Right ventricle myocardium superior (tissue), 1 donor: ENCODE results near the gene SOX11. TPM values are rescaled to one million over a fixed set of nuclear protein-coding genes. Genes with fewer than 3 reads are reported as not detected.

Source experiments
- ATAC-seq: fragments of 200-7000 bp; cut with Tn5 transposase; one replicate; pipeline ENCODE4 v1.9.1; 2020; ENCODE audit warnings: mild to moderate bottlenecking; ENCODE audit not compliant: poor library complexity
- DNase-seq: peaks from one replicate; pipeline ENCODE4 v3.0.0-alpha.2; 2020
- intact Hi-C: fragments of 100-400 bp; cut with DNase I; formaldehyde crosslinking; loops from one replicate; pipeline ENCODE4 v1.11.2; 2022
- total RNA-seq: library from RNA; stranded (reverse); fragmentation: NEBNext Ultra II Directional; extraction: Animal tissue kit (Norgen Biotek cat#: 25700); gene quantifications from one replicate; pipeline ENCODE4 v1.2.1, GENCODE V29; 2021
- donor health status: DM: no; HTN: yes; CAD: no; lungs with severe emphysema.

The SOX11 gene
- total RNA-seq, 1 donor from 2014 or later, result 0.81 TPM

DNA sequence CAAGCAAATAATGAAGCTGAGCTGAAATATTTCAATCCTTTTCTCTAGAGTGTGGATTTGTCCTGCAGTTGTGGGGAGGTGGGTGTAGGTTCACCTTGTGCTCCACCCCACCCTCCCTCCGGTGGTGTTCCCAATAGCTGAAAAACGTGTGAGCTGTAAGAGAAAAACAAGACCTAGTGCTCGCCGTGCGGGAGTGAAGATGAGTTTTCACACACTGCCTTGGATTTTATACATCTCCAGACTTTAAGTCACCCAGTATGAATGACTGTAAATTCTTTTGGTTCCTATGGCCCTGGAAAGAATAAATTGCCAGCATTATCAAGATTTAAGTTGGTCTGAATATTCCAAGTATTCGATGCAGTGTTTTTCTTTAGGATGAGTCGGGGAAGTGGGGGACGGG, 1.9 kb upstream of the SOX11 start:
- intact Hi-C loops, result no loop called here
- ATAC-seq, result no peak
- no peak for DNase-seq

DNA sequence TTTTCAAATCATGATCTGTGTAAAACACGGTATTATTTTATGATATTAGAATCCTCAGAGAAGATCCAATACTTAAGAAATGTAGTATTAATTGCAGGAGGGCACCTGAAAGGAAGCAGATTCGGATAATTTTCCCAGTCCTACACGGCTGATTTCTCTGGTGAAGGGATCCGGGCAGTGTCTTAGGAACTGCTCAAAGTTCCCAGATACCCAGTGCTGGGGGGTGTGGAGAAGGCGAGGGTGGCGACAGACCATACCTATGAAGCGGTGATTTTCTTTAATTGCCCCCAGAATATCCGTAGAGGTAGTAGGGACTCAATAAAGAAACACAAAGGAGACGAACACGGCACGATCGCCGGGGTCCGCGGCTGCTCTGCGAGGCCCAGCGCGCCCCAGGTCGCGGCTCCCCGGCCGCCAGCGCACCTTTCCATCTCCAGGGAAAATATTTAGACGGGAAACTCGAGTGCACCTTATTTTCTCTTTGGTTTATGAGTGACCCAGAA, 1.4 kb upstream of the SOX11 start:
- ATAC-seq (no peak), DNase-seq (no peak)
- intact Hi-C loops, result no loop called here

DNA sequence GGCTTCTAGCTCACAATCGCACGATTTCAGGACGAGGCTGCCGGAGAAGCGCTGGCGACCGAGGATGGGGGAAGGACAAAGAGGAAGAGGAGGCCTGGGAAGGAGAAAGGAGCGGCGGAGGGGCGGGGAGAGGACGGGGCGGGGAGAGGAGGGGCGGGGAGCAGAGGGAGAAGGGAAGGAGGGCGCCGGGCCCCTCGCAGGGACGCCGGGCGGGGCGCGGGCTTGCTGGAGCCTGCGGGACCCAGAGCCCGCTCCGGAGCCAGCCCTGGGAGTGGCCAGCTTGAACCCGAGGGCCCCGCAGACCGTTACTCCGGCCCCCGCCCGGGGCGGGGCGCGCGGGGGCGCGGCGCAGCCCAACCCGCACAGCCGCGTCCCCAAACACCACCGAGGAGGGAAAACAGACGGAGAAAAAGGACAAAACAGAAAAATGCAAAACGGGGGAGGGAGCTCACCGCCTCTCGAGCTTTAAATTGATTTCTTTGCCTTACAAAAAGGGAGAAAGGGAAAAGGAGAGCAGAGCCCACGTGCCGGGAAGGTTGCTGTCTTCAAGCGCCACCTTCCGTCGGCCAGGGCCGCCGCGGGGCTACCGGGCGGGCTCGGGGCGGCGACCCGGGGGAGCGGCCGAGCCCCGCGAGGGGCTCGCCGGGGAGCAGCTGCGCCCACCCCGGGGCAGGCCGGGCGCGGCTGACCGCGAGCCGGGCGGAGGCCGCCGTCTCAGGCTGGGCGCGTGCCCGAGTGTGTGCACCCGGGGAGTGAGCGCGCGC, 781 bp upstream of the SOX11 start:
- intact Hi-C loops, result no loop called here
- DNase-seq (no peak), ATAC-seq (peak; percentile 29)

DNA sequence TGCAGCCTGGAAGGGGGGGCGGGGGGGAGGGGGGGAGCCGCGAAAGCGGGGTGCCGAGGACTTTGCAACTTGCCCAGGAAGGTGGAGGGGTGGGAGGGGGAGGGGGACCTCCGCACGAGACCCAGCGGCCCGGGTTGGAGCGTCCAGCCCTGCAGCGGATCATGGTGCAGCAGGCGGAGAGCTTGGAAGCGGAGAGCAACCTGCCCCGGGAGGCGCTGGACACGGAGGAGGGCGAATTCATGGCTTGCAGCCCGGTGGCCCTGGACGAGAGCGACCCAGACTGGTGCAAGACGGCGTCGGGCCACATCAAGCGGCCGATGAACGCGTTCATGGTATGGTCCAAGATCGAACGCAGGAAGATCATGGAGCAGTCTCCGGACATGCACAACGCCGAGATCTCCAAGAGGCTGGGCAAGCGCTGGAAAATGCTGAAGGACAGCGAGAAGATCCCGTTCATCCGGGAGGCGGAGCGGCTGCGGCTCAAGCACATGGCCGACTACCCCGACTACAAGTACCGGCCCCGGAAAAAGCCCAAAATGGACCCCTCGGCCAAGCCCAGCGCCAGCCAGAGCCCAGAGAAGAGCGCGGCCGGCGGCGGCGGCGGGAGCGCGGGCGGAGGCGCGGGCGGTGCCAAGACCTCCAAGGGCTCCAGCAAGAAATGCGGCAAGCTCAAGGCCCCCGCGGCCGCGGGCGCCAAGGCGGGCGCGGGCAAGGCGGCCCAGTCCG, 540 bp downstream of the SOX11 start:
- no peak for DNase-seq
- intact Hi-C loops, result no loop called here
- ATAC-seq, result peak; percentile 24

DNA sequence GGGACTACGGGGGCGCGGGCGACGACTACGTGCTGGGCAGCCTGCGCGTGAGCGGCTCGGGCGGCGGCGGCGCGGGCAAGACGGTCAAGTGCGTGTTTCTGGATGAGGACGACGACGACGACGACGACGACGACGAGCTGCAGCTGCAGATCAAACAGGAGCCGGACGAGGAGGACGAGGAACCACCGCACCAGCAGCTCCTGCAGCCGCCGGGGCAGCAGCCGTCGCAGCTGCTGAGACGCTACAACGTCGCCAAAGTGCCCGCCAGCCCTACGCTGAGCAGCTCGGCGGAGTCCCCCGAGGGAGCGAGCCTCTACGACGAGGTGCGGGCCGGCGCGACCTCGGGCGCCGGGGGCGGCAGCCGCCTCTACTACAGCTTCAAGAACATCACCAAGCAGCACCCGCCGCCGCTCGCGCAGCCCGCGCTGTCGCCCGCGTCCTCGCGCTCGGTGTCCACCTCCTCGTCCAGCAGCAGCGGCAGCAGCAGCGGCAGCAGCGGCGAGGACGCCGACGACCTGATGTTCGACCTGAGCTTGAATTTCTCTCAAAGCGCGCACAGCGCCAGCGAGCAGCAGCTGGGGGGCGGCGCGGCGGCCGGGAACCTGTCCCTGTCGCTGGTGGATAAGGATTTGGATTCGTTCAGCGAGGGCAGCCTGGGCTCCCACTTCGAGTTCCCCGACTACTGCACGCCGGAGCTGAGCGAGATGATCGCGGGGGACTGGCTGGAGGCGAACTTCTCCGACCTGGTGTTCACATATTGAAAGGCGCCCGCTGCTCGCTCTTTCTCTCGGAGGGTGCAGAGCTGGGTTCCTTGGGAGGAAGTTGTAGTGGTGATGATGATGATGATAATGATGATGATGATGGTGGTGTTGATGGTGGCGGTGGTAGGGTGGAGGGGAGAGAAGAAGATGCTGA, 1.4 kb downstream of the SOX11 start:
- DNase-seq, result no peak
- no peak for ATAC-seq

DNA sequence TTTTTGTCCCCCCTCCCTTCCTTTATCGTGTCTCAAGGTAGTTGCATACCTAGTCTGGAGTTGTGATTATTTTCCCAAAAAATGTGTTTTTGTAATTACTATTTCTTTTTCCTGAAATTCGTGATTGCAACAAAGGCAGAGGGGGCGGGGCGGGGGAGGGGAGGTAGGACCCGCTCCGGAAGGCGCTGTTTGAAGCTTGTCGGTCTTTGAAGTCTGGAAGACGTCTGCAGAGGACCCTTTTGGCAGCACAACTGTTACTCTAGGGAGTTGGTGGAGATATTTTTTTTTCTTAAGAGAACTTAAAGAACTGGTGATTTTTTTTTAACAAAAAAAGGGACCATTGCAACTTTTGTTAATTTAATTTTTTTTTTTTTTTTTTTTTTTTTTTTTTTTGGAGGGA, 2.1 kb downstream of the SOX11 start:
- DNase-seq (no peak), ATAC-seq (no peak)
- intact Hi-C loops, result no loop called here

More for the DNA sequence above, 1.4 kb downstream of the SOX11 start:
- intact Hi-C loops, result no loop called here

DNA sequence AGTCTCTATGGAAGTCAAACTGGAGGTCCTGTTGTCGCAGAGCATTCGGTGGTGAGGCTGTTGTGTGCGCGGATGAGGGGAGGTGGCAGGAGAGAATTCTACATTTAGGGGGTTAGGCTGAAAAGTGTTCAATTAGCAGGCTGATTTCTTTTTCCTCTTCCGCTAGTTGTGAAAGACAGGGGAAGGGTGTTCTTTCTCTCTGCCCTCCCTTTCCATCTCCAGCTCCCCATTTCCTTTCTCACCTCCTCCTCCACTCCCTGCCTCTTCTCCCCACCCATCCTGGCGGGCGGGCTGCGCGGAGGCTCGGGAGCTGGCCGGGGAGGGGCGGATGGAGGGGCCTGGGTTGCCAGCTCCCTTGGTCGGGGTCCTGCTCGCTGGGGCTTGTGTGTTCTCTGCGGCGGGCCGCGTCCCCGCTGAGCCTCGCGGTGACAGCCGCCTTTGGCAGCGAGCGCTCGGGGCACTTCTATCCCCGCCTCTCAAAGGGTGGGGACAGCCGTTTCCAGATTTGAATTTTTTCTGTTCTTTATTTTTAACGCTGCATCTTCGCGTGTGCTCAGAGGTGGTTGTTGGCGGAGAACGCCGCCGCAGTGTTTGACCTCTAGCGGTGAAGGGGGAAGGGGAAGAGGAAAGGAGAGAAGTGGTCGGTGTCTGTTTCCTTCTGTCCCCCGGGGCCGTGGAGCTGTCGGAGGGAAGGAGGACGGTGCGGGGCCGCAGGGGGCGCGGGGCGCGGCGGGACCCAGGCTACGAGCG, 3.6 kb downstream of the SOX11 start:
- intact Hi-C loops, result no loop called here
- no peak for DNase-seq
- no peak for ATAC-seq

DNA sequence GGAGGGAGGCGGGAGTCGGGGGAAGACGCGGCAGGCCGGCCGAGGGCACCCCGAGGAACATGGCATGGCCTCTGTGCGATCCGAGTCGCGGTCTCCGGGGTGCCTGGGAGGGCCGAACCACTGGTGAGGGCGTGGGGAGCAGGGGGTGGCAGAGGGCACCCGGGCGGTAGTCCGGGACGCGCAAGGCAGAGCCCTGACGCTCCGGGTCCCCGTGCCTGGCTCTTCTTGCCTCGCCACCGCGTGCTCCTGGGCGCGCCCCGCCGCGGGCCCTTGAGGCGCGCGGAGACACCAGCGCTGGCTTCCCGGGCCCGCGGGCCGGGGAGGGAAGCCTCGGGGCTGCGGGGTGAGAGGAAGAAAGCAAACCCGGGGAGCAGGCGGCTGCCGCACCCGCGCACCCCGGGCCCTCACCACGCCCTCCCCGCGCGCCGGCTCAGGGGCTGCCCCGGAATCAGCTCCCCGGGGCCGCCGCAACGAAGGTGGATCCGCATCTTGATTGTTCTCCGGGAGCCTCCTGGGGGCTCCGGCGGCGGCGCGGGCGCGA, 4.3 kb downstream of the SOX11 start:
- intact Hi-C loops, result no loop called here
- DNase-seq, result no peak
- ATAC-seq, result peak; percentile 67

DNA sequence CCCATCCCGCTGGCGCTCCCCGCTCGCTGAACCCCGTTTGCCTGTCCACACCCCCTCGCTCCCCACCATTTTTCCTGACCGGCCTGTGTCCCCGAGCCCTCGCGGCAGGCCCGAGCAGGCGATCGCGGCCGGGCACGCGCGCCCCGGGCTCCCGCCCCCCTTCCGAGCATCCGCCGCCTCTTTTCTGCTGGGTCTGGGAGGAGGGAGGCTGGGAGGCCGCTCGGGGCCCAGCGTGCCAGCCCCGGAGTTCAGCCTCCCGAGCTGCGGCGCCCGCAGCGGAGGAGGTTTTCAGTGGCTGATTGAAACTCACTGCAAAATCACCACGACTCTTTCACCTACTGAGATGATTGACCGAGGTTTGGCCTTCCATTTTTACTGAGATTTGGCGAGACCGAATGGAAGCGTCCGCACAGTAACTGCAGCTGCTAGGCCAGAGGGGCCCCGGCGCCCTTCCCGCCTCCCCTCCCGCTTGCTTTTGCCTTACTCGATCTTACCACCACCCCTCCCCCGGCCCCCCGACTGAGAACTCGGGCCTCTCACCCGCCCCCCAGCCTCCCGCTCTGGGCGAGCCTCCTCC, 4.8 kb downstream of the SOX11 start:
- ATAC-seq, result peak; percentile 47
- intact Hi-C loops, result no loop called here
- DNase-seq, result no peak

DNA sequence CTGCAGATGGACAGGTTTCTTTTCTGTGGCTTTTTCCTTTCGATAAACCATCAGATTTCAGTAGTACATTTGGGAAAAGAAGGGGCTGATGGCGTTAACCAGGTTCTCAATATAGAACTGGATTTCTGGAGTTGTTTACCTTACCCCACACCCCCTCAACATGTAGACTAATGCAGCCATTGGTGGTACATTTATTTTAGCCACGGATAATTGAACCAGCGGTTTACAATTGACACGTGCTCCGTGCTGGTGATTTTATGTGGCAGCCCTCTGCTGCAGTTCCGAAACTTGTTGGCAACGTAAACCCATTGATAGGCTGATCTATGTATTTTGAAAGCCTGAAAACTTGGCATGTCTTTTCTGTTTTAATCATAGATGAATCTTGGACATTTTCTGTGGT, 5.4 kb downstream of the SOX11 start:
- intact Hi-C loops, result no loop called here
- no peak for DNase-seq
- ATAC-seq, result no peak

DNA sequence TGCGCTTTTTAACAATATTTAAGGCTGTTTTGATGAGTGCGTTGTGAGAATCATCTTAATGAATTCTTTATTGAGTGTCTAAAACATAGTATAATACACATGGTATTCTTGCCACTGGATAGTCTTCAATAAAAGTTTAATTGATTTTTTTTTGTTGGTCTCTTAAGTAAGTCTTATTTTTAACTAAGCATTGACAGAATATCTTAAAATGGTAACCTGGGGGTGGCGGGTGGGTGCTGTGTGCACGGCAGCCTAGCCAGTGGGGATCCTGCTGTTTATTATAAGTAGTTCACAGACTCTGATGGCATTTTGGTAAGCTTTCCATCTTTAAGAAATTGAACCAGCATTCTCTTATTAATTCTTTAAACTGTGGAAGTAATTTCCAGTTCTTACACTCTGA, 6.0 kb downstream of the SOX11 start:
- ATAC-seq (no peak), DNase-seq (no peak)
- intact Hi-C loops, result no loop called here

DNA sequence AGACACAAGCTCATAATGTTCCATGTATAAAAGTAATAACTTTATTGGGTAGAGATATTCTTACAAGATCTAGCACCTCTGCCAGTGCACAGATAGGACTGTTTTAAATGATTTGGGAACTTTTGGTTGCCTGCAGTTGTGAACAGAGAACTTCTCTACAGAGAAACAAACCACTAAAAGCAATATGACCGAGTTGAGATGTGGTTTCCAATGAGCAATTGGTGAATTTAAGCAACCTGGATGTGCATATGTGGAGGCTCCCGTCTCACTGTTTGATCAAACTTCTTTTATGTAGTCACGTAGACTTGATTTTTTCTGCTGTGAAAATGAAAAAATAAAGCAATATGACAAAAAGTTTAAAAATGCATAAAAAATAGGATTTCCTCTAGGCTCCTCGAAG, 7.8 kb downstream of the SOX11 start:
- intact Hi-C loops, result no loop called here
- no peak for ATAC-seq

DNA sequence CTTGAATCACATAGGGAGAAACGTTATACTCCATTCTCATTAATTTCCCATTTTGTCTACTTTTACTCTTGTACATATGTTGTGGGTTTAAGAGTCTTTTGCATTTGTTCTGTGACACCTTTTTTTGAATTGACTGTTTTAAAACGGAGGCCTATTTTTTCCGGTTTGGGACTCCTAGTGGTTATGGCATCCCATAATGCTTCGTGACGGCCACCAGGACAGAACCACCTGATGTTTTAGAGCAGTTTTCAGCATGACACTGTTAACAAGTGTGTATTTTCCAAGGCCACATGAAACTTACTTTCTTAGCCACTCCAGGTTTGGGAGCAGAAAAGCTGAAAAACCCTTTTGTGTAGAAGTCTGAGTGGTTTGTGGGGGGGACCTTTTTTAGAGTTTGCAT, 8.4 kb downstream of the SOX11 start:
- intact Hi-C loops, result no loop called here
- ATAC-seq, result no peak
- DNase-seq, result no peak

More for the DNA sequence above, 7.8 kb downstream of the SOX11 start:
- no peak for DNase-seq

DNA sequence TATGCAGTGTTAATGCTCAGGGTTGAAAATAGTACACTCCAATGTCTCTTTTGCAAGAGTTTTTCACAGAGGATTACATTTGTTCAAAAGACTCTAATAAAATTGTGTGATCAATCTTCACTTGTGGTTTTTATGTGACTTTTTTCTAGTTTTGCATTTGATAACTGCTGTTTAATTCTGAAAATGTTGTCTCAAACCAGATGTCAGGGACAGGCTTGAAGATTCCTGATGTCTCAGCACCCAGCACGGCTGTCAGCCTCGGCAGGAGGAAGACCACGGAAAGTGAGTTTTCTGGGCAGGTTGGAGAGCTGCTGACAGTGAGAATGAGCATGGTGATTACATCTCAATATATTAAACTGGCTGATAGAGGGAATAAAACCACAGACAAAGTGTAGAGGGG, 9.1 kb downstream of the SOX11 start:
- intact Hi-C loops, result no loop called here
- ATAC-seq (no peak), DNase-seq (no peak)

DNA sequence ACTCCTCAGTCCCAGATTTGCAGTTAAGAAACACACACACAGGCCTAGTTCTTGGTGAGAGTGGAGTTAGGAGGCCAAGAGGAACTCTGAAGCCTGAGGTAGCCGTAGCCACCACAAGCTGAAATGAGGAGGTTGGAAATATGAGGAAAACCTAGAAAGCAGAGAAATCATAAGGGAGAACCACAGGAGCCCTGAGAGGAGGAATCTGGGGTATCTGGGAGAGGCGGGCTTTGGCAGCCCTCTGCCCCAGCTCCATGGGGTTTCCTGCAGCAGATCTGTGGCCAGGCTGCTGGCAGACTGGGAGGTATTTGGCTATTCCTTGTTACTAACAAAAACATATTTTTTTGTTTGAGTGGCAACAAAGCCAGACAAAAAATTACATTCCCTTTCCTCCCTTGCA, 11.0 kb downstream of the SOX11 start:
- no peak for DNase-seq
- intact Hi-C loops, result no loop called here
- no peak for ATAC-seq

DNA sequence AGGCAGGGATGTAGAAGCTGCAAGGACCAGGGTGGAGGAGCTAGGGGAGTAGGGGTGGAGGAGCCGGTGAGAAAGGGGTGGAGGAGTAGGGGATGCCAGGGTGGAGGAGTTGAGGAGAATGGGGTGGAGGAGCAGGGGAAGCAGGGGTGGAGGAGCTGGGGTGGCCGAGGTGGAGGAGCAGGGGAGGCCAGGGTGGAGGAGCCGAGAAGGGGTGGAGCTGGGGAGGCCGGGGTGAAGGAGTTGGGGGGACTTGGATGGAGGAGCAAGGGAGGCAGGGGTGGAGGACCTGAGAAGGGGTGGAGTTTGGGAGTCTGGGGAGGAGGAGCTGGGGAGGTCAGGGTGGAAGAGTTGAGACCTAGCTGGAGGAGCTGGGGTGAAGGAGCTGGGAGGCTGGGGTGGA, 13.3 kb downstream of the SOX11 start:
- DNase-seq (no peak), ATAC-seq (no peak)
- intact Hi-C loops, result no loop called here

DNA sequence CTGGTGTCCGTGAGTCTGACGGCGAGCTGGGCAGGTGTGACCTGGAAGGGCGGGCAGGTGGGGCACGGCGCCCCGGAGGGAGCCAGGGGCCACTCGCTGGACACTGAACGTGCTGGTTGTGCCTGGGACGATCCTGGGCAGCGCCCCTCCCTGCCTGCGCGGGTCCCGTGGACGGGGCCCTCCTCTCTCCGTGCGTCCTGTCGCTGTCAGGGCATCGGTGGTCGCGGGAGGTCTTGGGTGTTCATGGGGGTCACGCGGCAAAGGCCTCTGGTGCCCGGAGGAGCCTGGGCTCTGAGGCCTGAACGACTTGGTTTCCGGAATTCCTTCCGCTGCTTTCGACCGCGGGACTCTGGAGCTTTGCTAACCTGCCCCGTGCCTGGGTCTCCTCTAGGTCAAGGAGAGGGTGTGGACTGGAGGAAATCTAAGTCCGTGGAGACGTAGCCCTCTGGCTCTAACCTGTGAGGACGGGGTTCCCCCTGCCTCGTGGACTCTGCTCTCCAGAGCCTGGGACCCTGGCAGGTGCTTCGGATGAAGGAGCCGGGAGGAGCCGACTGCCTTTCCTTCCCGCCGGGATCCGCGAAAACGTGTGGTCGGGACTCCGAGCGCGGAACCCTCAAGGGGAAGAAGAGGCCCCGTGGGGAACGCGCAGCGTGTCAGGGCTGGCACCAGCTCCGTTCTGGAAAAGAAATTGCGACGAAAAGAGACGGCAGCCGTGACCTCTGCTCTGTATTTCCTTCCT, 14.7 kb downstream of the SOX11 start:
- DNase-seq, result no peak
- intact Hi-C loops, result no loop called here
- no peak for ATAC-seq
